IPS DF 6.9 (cell line): Measurements from ENCODE around the gene LRP5.

Experiments used
- DNase-seq: peaks from one replicate; pipeline ENCODE4 v3.0.0-alpha.2; 2013; ENCODE audit warnings: low read depth, low spot score
- H3K27ac ChIP-seq: one replicate; pipeline ENCODE4 v1.5.1; 2013; ENCODE audit warnings: low read length, control low read depth
- H3K27me3 ChIP-seq: 2 replicates; pipeline ENCODE4 v1.6.1; 2013; ENCODE audit warnings: mild to moderate bottlenecking, low read length; ENCODE audit not compliant: control insufficient read depth, insufficient read depth
- H3K36me3 ChIP-seq: 2 replicates; pipeline ENCODE4 v1.6.1; 2013; ENCODE audit warnings: low read length; ENCODE audit not compliant: control insufficient read depth, insufficient read depth
- H3K4me1 ChIP-seq: 2 replicates; pipeline ENCODE4 v1.6.1; 2013; ENCODE audit warnings: low read length; ENCODE audit not compliant: control insufficient read depth, insufficient read depth
- H3K4me3 ChIP-seq: 2 replicates; pipeline ENCODE4 v1.5.1; 2013; ENCODE audit warnings: mild to moderate bottlenecking, low read length
- H3K9me3 ChIP-seq: 2 replicates; pipeline ENCODE4 v1.6.1; 2013; ENCODE audit warnings: low read length, inconsistent platforms; ENCODE audit not compliant: control insufficient read depth, insufficient read depth
- WGBS: extraction: QIAGEN DNeasy Blood & Tissue Kit; methylation state at CpG from one replicate; pipeline ENCODE4 v1.1.7; 2013; ENCODE audit warnings: mixed read lengths, missing lambda C conversion rate; ENCODE audit not compliant: insufficient read length, insufficient coverage; 5-methylcytosine and 5-hydroxymethylcytosine counted together

The LRP5 gene

DNA sequence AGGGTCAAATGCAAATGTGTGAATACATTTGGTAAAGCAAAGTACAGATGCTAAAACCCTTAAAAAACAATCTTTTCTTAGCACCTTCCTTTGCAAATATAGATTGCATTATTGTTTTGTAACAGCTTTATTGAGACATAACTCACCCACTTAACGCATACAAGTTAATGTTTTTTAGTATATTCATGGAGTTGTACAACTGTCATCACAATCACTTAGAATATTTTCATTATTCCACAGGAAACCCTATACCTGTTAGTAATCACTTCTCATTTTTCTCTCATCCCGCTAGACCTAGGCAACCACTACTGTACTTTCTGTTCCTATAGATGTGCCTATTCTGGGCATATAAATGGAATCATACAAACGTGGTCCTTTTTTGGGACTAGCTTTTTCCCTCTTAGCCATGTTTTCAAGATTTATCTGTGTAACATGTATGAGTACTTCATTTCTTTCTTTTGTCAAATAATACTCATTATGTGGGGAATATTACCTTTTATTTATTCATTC, 182.9 kb downstream of the LRP5 start:
- Histone ChIP-seq H3K27me3 (no peaks in the 10 kb centered on the region), H3K36me3 (no peaks in the 10 kb centered on the region), H3K27ac (no peak overlapping the region), H3K4me3 (no peak overlapping the region), H3K9me3 (no peaks in the 10 kb centered on the region), H3K4me1 (peaks cover 3% of the 10 kb centered on the region; the same call in 1 of the 2 replicates)
- no CpG with 5 or more reads among the region's 3 CpGs for WGBS
- no peak for DNase-seq

DNA sequence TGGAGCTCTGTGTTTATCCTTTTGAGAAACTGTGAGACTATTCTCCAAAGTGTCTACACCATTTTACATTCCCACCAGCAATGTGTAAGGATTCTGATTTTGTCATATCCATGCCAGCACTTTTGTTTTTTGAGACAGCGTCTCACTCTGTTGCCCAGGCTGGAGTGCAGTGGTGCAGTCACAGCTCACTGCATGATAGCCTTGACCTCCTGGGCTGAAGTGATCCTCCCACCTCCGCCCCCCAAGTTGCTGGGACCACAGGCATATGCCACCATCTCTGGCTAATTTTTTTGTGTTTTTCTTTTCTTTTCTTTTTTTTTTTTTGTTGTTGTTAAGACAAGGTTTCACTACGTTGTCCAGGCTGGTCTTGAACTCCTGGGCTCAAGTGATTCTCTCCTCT, 183.5 kb downstream of the LRP5 start:
- Histone ChIP-seq H3K4me3 (no peak overlapping the region), H3K9me3 (no peaks in the 10 kb centered on the region), H3K36me3 (no peaks in the 10 kb centered on the region), H3K4me1 (peaks cover 3% of the 10 kb centered on the region; the same call in 1 of the 2 replicates), H3K27me3 (no peaks in the 10 kb centered on the region), H3K27ac (no peak overlapping the region)
- DNase-seq, result no peak
- WGBS, result no CpG with 5 or more reads among the region's 3 CpGs

DNA sequence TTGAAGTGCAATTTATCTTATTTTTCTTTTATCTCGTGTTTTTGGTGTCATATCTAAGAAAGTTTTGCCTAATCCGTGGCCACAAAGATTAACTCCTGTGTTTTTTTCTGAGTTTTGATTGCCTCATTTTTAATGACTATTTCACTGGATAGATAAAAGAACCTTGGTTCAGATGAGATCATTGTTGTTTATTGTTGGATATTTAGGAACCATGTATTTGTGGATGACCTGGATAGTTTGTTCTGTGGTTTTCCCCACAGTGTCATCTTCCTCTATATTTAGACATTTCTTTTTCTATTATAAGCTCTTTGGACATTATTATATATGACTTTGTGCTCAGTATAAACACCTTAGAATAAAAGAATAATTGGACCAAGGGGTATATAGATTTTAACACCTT, 185.4 kb downstream of the LRP5 start:
- no peak overlapping the region for H3K27ac ChIP-seq
- no peaks in the 10 kb centered on the region for H3K9me3 ChIP-seq
- H3K4me3 ChIP-seq, result no peak overlapping the region
- H3K36me3 ChIP-seq, result no peaks in the 10 kb centered on the region
- no peaks in the 10 kb centered on the region for H3K27me3 ChIP-seq
- no CpG with 5 or more reads among the region's 2 CpGs for WGBS
- peaks cover 3% of the 10 kb centered on the region; the same call in 1 of the 2 replicates for H3K4me1 ChIP-seq
- DNase-seq, result no peak

DNA sequence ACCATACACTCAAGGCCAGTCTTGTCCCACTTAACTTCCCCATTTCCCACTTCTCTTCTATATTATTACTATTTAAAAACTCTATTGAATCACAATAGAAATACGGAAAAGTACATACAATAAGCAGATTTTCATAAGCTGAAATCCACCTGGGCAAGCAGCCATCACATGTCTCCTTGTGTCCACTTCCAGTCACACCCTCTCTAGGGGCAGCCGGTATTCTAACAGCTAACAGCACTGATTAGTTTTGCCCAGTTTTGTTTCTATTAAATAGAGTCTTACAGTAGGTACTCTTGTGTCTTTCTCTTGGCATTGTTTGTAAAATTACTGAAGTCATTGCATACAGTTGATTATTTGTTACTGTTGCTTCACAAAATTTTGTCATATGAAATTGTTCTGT, 185.9 kb downstream of the LRP5 start:
- no peak for DNase-seq
- Histone ChIP-seq H3K27me3 (no peaks in the 10 kb centered on the region), H3K36me3 (no peaks in the 10 kb centered on the region), H3K9me3 (no peaks in the 10 kb centered on the region), H3K4me3 (no peak overlapping the region), H3K4me1 (peaks cover 3% of the 10 kb centered on the region; the same call in 1 of the 2 replicates), H3K27ac (no peak overlapping the region)
- 100% methylated on average over 1 of the region's 2 CpGs for WGBS
